Small intestine (tissue), 7 donors: ENCODE results near the gene KLHL30. TPM values are rescaled to one million over a fixed set of nuclear protein-coding genes. Genes with fewer than 3 reads are reported as not detected.

Experiments
- DNase-seq, 2 donors: peaks; one replicate each; pipeline versions ENCODE4 v3.0.0 to v3.0.0-alpha.2; 2013
- FAIRE-seq: peaks from 2 replicates; lab custom pipeline; 2012; peaks lifted over from hg19 to GRCh38; lab: Jason Lieb, UNC
- H3K27ac ChIP-seq, 3 donors: one replicate each; pipeline ENCODE4 v1.5.1; 2013; ENCODE audit warnings: low read length in 2 of 3, mild to moderate bottlenecking in 2 of 3, control low read depth in 1 of 3, inconsistent platforms in 1 of 3, low read depth in 1 of 3, moderate library complexity in 1 of 3
- H3K27me3 ChIP-seq, 3 donors: one replicate each; pipeline ENCODE4 v1.6.1; 2013; ENCODE audit warnings: low read length in 3 of 3, inconsistent platforms in 1 of 3; ENCODE audit not compliant: control insufficient read depth in 3 of 3, insufficient read depth in 3 of 3
- H3K36me3 ChIP-seq, 3 donors: one replicate each; pipeline ENCODE4 v1.6.1; 2013; ENCODE audit warnings: low read length in 3 of 3, inconsistent platforms in 1 of 3, low read depth in 1 of 3, mild to moderate bottlenecking in 1 of 3, moderate library complexity in 1 of 3; ENCODE audit not compliant: control insufficient read depth in 3 of 3, insufficient read depth in 2 of 3
- H3K4me1 ChIP-seq, 3 donors: one replicate each; pipeline ENCODE4 v1.6.1; 2013; ENCODE audit warnings: low read length in 2 of 3, inconsistent platforms in 1 of 3, low read depth in 1 of 3, mild to moderate bottlenecking in 1 of 3, moderate library complexity in 1 of 3; ENCODE audit not compliant: control insufficient read depth in 3 of 3, insufficient read depth in 2 of 3
- H3K4me3 ChIP-seq, 3 donors: one replicate each; pipeline ENCODE4 v1.5.1; 2013; ENCODE audit warnings: low read length in 3 of 3, control low read depth in 1 of 3, inconsistent platforms in 1 of 3, low read depth in 1 of 3, mild to moderate bottlenecking in 1 of 3, moderate library complexity in 1 of 3
- H3K9me3 ChIP-seq, 2 donors: one replicate each; pipeline ENCODE4 v1.6.1; 2013; ENCODE audit warnings: low read depth in 1 of 2, low read length in 1 of 2; ENCODE audit not compliant: control insufficient read depth in 2 of 2, insufficient read depth in 1 of 2
- WGBS, 3 donors: extraction: QIAGEN DNeasy Blood & Tissue Kit; methylation state at CpG; one replicate each; pipeline ENCODE4 v1.1.7; 2013; 5-methylcytosine and 5-hydroxymethylcytosine counted together
- polyA plus RNA-seq, 4 donors: library from polyadenylated mRNA; stranded (reverse) in 3 of 4; unstranded in 1 of 4; fragments of 200-250 nt in 3 of 4; fragments of 120-200 nt in 1 of 4; gene quantifications; one replicate each; pipeline versions ENCODE4 v1.2.1 to v1.2.3, GENCODE V29; 2013
- donor health status: healthy with polysubstance abuse.
- donor health status: control.
- donor health status: control.
- donor health status: Bipolar disorder and iron deficiency.
- donor health status: healthy.

Gene KLHL30
- polyA plus RNA-seq, 4 donors: 0.07 to 0.39 TPM; not detected in 2

DNA sequence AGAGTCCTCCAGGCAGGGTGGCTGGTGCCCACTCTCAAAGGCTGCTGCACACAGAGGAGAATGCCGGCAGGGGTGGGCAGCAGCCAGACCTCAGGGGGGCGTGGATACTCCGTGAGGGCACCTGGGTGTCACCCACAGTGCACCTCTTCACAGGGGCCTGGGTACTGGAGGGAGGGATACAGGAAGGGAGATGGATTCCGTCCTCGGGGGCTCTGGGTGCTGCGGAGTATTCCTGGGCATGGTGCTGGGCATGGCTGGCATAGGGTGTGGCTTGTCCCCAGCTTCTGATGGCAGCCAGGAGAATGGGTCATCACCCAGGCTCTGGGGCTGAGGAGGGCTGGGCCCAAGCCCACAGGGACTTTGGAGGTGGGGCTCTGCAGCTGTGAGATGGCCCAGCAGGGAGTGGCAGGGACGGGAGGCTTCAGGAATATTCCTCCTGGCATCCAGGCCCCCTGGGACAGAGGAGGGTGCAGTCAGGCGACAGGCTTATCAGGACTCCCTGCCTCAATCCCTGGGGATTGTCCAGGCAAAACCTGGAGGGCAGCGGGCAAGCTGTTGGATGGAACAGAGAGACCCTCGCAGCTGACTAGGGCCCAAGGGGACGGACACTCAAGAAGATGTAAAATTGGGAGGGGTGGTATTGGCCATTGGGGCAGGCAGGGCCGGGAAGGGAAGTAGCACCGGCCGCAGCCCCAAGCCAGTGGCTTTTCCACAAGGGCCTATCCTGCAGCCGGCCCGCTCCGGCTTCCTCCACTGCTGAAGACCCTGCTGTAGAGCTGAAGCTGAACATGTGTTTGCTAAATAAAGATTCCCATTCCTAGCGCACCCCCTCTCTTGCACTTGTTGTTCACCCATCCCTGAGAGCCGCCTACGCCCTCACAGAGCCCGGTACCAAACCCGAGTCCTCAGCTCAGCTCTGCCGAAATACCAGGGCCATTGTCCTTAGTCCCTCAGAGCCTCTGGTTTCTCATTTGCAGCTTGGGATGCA, 5.7 kb upstream of the KLHL30 start:
- peaks cover 0 to under 1% (median 0%) of the 10 kb centered on the region in 3 donors for H3K4me1 ChIP-seq
- H3K4me3 ChIP-seq: no peak overlapping the region
- WGBS, 3 donors: 88 to 91% (median 90%) methylated on average over 19 to 23 of the region's 23 CpGs
- FAIRE-seq (no peak), DNase-seq (no peak)
- H3K27ac ChIP-seq: no peak overlapping the region
- peaks cover 0 to 2% (median 0%) of the 10 kb centered on the region in 3 donors for H3K36me3 ChIP-seq
- no peaks in the 10 kb centered on the region for H3K9me3 ChIP-seq
- H3K27me3 ChIP-seq: no peaks in the 10 kb centered on the region

DNA sequence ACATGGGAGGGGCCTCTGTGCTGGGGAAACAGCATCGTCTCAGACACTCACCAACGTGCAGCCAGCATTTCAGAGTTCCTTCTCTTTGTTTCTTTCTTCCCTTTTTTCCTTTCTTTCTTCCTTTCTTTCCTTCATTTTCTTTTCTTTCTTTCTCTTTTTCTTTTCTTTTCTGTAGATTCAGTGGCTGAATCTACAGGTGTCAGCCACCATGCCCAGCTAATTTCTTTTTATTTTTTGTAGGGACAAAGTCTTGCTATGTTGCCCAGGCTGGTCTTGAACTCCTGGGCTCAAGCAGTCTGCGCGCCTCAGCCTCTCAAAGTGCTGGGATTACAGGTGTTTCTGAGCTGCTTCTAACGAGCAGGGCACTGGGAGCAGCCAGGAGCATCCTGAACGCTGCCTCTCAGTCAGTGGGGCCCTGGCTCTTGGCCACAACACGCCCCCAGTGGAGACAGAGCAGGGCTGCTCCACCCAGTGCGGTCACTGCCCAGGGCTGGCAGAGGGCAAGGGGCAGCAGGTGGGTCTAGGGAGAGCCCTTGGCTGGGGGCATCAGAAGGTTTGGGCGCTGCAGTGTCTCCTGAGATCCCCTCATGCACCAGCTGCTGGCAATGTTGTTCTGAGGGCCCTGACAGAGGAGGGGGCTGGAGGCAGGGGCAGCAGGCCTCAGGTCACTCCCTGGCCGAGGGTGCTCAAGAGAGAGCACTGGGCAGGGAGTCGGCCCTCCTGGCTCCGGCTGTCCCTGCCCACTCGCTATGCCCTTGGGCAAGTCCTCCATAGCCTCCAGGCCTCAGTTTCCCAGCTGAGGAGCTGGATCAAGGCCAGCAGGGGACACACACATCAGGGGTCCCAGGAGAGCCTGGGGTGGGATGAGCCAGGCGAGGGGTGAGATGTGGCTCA, 4.7 kb upstream of the KLHL30 start:
- no peaks in the 10 kb centered on the region for H3K9me3 ChIP-seq
- H3K27me3 ChIP-seq: no peaks in the 10 kb centered on the region
- FAIRE-seq: no peak
- DNase-seq: no peak
- H3K4me1 ChIP-seq: peaks cover 0 to 5% (median 0%) of the 10 kb centered on the region in 3 donors
- H3K27ac ChIP-seq: no peak overlapping the region
- H3K36me3 ChIP-seq: peaks cover 0 to 2% (median 0%) of the 10 kb centered on the region in 3 donors
- H3K4me3 ChIP-seq: no peak overlapping the region
- WGBS, 3 donors: 68 to 76% (median 72%) methylated on average over 14 of the region's 14 CpGs

DNA sequence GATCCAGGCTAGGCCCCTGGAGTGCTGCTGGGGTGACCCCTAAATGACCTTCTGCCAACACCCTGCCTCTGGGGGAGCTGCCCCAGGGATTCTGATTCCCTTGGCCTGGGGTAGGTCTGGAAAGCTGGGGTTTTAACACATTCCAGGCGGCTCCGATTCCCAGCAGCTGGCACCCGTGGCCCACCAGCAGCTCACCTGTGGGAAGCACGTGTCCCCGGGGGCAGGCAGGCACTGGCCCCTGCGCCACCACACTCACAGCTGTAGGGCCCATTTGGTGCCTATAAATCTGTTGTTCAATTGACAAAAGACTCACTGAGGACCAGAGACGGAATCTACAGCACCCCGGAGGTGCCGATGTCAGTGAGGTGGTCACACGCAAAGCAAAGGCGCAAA, 4.1 kb upstream of the KLHL30 start:
- 89 to 96% (median 93%) methylated on average over 11 of the region's 11 CpGs for WGBS, 3 donors
- FAIRE-seq (no peak), DNase-seq (no peak)
- H3K4me1 ChIP-seq: peaks cover 0 to 5% (median 0%) of the 10 kb centered on the region in 3 donors
- no peaks in the 10 kb centered on the region for H3K9me3 ChIP-seq
- H3K27me3 ChIP-seq: no peaks in the 10 kb centered on the region
- no peak overlapping the region for H3K27ac ChIP-seq
- no peak overlapping the region for H3K4me3 ChIP-seq
- peaks cover 0 to 2% (median 0%) of the 10 kb centered on the region in 3 donors for H3K36me3 ChIP-seq

GRCh38 chr2:238135601-238136150, 2.8 kb upstream of the KLHL30 start:
- DNase-seq (no peak), FAIRE-seq (no peak)
- H3K4me3 ChIP-seq: no peak overlapping the region
- H3K27ac ChIP-seq: no peak overlapping the region
- H3K36me3 ChIP-seq: peaks cover 0 to 2% (median 0%) of the 10 kb centered on the region in 3 donors
- no peaks in the 10 kb centered on the region for H3K27me3 ChIP-seq
- H3K4me1 ChIP-seq: peaks cover 0 to 5% (median 0%) of the 10 kb centered on the region in 3 donors
- 81 to 88% (median 84%) methylated on average over 15 of the region's 15 CpGs for WGBS, 3 donors
- H3K9me3 ChIP-seq: no peaks in the 10 kb centered on the region

DNA sequence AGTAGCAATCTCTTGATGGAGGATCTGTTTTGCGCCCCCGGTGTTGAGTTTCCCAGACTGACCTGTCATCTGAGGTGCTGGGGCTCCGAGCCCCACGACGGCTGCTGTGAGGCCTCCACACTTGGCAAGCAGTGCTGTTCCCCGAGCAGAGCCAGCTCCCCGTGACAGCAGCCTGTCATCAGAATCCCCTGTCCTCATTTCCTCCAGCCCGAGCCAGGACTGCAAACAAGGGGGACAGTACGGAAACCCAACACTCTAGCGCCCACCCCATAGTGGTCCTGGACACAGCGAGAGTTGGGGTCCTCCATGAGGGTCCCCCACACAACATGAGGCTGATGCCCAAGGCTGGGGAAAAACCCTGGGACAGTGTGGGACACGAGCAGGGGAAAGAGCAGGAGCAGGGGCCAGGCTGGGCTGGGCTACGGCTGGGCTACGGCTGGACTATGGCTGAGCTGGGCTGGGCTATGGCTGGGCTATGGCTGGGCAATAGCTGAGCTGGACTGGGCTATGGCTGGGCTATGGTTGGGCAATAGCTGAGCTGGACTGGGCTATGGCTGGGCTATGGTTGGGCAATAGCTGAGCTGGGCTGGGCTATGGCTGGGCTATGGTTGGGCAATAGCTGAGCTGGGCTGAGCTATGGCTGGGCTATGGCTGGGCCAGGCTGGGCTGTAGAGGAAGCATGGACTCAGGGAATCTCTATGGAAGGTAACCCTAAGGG, 1.5 kb upstream of the KLHL30 start:
- Histone ChIP-seq H3K4me3 (no peak overlapping the region), H3K27ac (no peak overlapping the region), H3K9me3 (no peaks in the 10 kb centered on the region), H3K4me1 (peaks cover 0 to 12% (median 0%) of the 10 kb centered on the region in 3 donors), H3K36me3 (peaks cover 0 to 2% (median 0%) of the 10 kb centered on the region in 3 donors), H3K27me3 (no peaks in the 10 kb centered on the region)
- WGBS, 3 donors: 68 to 78% (median 71%) methylated on average over 14 of the region's 14 CpGs
- DNase-seq: peak in 1 of 2 donors; percentile 46
- no peak for FAIRE-seq

DNA sequence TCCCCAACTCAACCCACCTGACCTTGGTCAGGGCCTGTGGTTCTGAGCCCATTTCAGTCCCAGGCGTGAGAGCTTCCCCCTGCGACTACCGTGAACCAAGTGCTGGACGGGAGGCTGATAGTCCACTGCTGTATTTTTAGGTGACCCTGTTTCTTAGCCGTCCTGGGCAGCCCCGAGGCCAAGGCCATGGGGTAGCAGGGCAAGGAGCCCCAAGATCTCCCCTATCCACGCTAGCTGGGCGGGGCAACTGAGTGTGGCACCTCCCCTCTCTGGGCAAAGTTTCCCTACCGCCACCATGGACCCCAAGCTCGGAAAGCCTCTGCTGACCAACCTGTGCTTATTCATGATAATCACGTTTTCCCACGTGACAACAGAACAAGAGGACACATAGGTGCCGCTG, 583 bp upstream of the KLHL30 start:
- DNase-seq (no peak), FAIRE-seq (no peak)
- Histone ChIP-seq H3K27me3 (no peaks in the 10 kb centered on the region), H3K36me3 (no peaks in the 10 kb centered on the region), H3K4me1 (peaks cover 0 to 15% (median 2%) of the 10 kb centered on the region in 3 donors), H3K9me3 (no peaks in the 10 kb centered on the region), H3K27ac (no peak overlapping the region), H3K4me3 (no peak overlapping the region)
- WGBS, 3 donors: 87 to 91% (median 88%) methylated on average over 13 of the region's 13 CpGs

GRCh38 chr2:238139196-238140039, 950 bp downstream of the KLHL30 start:
- DNase-seq (peak in 1 of 2 donors; percentile 25), FAIRE-seq (no peak)
- no peaks in the 10 kb centered on the region for H3K27me3 ChIP-seq
- H3K4me3 ChIP-seq: no peak overlapping the region
- H3K9me3 ChIP-seq: no peaks in the 10 kb centered on the region
- no peaks in the 10 kb centered on the region for H3K36me3 ChIP-seq
- 52 to 64% (median 55%) methylated on average over 46 to 56 of the region's 56 CpGs for WGBS, 3 donors
- peaks cover 0 to 15% (median 2%) of the 10 kb centered on the region in 3 donors for H3K4me1 ChIP-seq
- no peak overlapping the region for H3K27ac ChIP-seq
